ENCODE data around the gene MYOZ1.

The MYOZ1 gene

GRCh38 chr10:73593110-73593509 is 48.2 kb downstream of the MYOZ1 start:
- no peak for DNase-seq

GRCh38 chr10:73591935-73592699 is 49.2 kb downstream of the MYOZ1 start:
- DNase-seq, result no peak

GRCh38 chr10:73590881-73591799 is 50.1 kb downstream of the MYOZ1 start, which contains the start of gene USP54:
USP54 (minus strand) TSS chr10:73591342; CDS start chr10:73575658, 15,684 bp downstream.
- no peak for DNase-seq

GRCh38 chr10:73589563-73590126 is 51.6 kb downstream of the MYOZ1 start:
- DNase-seq, result no peak

- DNase-seq, result no peak
Measured at GRCh38 chr10:73588656-73589055, 52.6 kb downstream of the MYOZ1 start.

- no peak for DNase-seq
Measured at GRCh38 chr10:73586583-73586984, 54.7 kb downstream of the MYOZ1 start.

- no peak for DNase-seq
Measured at GRCh38 chr10:73585327-73585726, 55.9 kb downstream of the MYOZ1 start.

- no peak for DNase-seq
Measured at GRCh38 chr10:73584737-73585136, 56.5 kb downstream of the MYOZ1 start.

- DNase-seq, result no peak
Measured at GRCh38 chr10:73581918-73582317, 59.4 kb downstream of the MYOZ1 start.
